ENCODE measurements around the gene TLCD3B. TPM values are rescaled to one million over a fixed set of nuclear protein-coding genes. Genes with fewer than 3 reads are reported as not detected.

The TLCD3B gene
- total and polyA plus RNA-seq, 9 of the 15 experiments (the other 6 are each of a cell fraction or from before 2014, with no cell fraction given), result 0.10 to 0.52 (median 0.23) TPM; not detected in 4

GRCh38 chr16:30018731-30019158 is 12.3 kb downstream of the TLCD3B start:
- no peak overlapping the region for H3K4me2 ChIP-seq (ENCODE audit: insufficient read depth, low read length)
- in situ Hi-C loops (cut with MboI), result no loop called here
- no peaks in the 10 kb centered on the region; the same call in 2 of the 3 replicates for H3K79me2 ChIP-seq (ENCODE audit: control insufficient read depth, insufficient read depth, low read length)
- 2% methylated on average over 3 of the region's 4 CpGs for WGBS (ENCODE audit: insufficient coverage, low coverage, missing lambda C conversion rate)
- no peaks in the 10 kb centered on the region for H3K9me1 ChIP-seq (ENCODE audit: control insufficient read depth, insufficient read depth, low read length)
- CTCF ChIA-PET (ENCODE audit: low intra/inter-chr PET ratio), result no interaction called here
- no peak overlapping the region for H3K27ac ChIP-seq (ENCODE audit: extremely low read depth, low read depth, low read length)
- H3K27me3 ChIP-seq (ENCODE audit: control insufficient read depth in 2 of 2, insufficient read depth in 2 of 2, low read length in 2 of 2), result peaks cover 0 to 13% of the 10 kb centered on the region in 2 experiments; a peak in 3 of 5 replicates
- DNase-seq (ENCODE audit: extremely low read depth in 1 of 4, low spot score in 3 of 4) (no peak), FAIRE-seq (no peak), ATAC-seq (no peak)
- no peaks in the 10 kb centered on the region for H3K9me3 ChIP-seq (replicated peaks; ENCODE audit: control insufficient read depth, insufficient read depth, low read depth, low read length)
- no TSS peak for BruUV-seq (replicated peaks)
- POLR2A ChIA-PET, result interaction anchor here (0.8 kb wide), 1 partner anchor 320 kb away, joined by 3 read pairs; no protein-coding TSS in a partner anchor
- peaks cover 0 to 11% of the 10 kb centered on the region in 2 experiments; a peak in 3 of 5 replicates for H3K4me1 ChIP-seq (replicated peaks in 1 of 2; ENCODE audit: control insufficient read depth in 2 of 2, insufficient read depth in 2 of 2, low read length in 2 of 2)
- no peak overlapping the region for H3K4me3 ChIP-seq
- H2AFZ ChIP-seq (ENCODE audit: low read depth, low read length), result no peak overlapping the region
- no peaks in the 10 kb centered on the region for H3K36me3 ChIP-seq (ENCODE audit: control insufficient read depth, insufficient read depth, low read length)
- H4K20me1 ChIP-seq (replicated peaks; ENCODE audit: control insufficient read depth, insufficient read depth, low read length), result peaks cover 3% of the 10 kb centered on the region; the same call in 1 of the 2 replicates
- intact Hi-C loops (cut with micrococcal nuclease), result no loop called here
- no peak overlapping the region for H3K9ac ChIP-seq (ENCODE audit: insufficient read depth in 1 of 2, low read depth in 2 of 2, low read length in 2 of 2)
- TF ChIP-seq ZBTB9 (CRISPR knock-in tag; IDR thresholded peaks at IDR 0.05), result no peak
- TF ChIP-seq HES1 (IDR thresholded peaks at IDR 0.05; ENCODE audit: low read depth), result no peak
- TF ChIP-seq TFE3 (CRISPR knock-in tag; IDR thresholded peaks at IDR 0.05), result no peak
- no peak for TF ChIP-seq ZNF311 (CRISPR knock-in tag; IDR thresholded peaks at IDR 0.05)
- no peak for TF ChIP-seq FIP1L1 (IDR thresholded peaks at IDR 0.05; ENCODE audit: low read depth, low read length, poor library complexity, severe bottlenecking)
- TF ChIP-seq JUN (IDR thresholded peaks at IDR 0.05; ENCODE audit: borderline replicate concordance, low read depth, low read length), result 0 out of 2 replicates have a peak, but pooled peaks have one; percentile 13
- TF ChIP-seq JUN (CRISPR knock-in tag; IDR thresholded peaks at IDR 0.05; ENCODE audit: borderline replicate concordance), result no peak
- peak; percentile 69 for TF ChIP-seq ATF3 (IDR thresholded peaks at IDR 0.05)
- no peak for TF ChIP-seq ATF3 (CRISPR knock-in tag; conservative IDR thresholded peaks at IDR 0.05)
- no peak for TF ChIP-seq ZNF696 (CRISPR knock-in tag; conservative IDR thresholded peaks at IDR 0.05)
- no peak for TF ChIP-seq TCF7L2 (IDR thresholded peaks at IDR 0.05; ENCODE audit: low read depth, low read length)
- no peak for TF ChIP-seq MAZ (CRISPR knock-in tag; conservative IDR thresholded peaks at IDR 0.05 in 1 of 2, IDR thresholded peaks at IDR 0.05 in 1 of 2)
- TF ChIP-seq CXXC5 (CRISPR knock-in tag; IDR thresholded peaks at IDR 0.05), result no peak
- TF ChIP-seq ZEB2 (IDR thresholded peaks at IDR 0.05), result peak; percentile 40; the same call in 1 of the 2 replicates
- TF ChIP-seq FOSL1 (tag; conservative IDR thresholded peaks at IDR 0.05), result 0 out of 2 replicates have a peak, but pooled peaks have one; percentile 33
- TF ChIP-seq ASH1L (IDR thresholded peaks at IDR 0.05; ENCODE audit: borderline replicate concordance, low read depth, partially characterized antibody), result no peak
- no peak for TF ChIP-seq NFXL1 (CRISPR knock-in tag; IDR thresholded peaks at IDR 0.05)
- TF ChIP-seq ZNF830 (CRISPR knock-in tag; IDR thresholded peaks at IDR 0.05), result no peak
- no peak for TF ChIP-seq ZNF175 (CRISPR knock-in tag; IDR thresholded peaks at IDR 0.05; ENCODE audit: low read depth)

Data from K562 (cell line).